Panc1 (cell line): ENCODE data around the gene USH2A. TPM values are rescaled to one million over a fixed set of nuclear protein-coding genes. Genes with fewer than 3 reads are reported as not detected.

Experiments used
- ATAC-seq: fragments of 200-7000 bp; cut with Tn5 transposase; 2 replicates; pipeline ENCODE4 v1.9.1; 2020; ENCODE audit warnings: mild to moderate bottlenecking, moderate library complexity
- BruUV-seq: library from RNA; stranded (reverse); fragments of 400-500 nt; replicated peaks from 2 replicates; lab custom pipeline; 2021; lab: Mats Ljungman, UMichigan
- CTCF ChIA-PET: fragments of 300-600 bp; sonication (Branson Sonifier 250); formaldehyde crosslinking; loops from one replicate; lab custom pipeline; 2022; ENCODE audit warnings: antibody characterized with exemption; lab: Charles Lee
- POLR2A ChIA-PET: fragments of 300-600 bp; sonication (Branson Sonifier 250); formaldehyde crosslinking; loops from one replicate; lab custom pipeline; 2022; ENCODE audit warnings: antibody characterized with exemption; lab: Charles Lee
- DNase-seq: peaks from one replicate; pipeline ENCODE4 v3.0.0-alpha.2; 2010; ENCODE audit warnings: low read depth, low spot score
- H3K27ac ChIP-seq: 2 replicates; pipeline ENCODE4 v1.5.1; 2011; ENCODE audit warnings: mild to moderate bottlenecking, low read length, inconsistent platforms
- H3K27me3 ChIP-seq: fragments of 200-500 bp; sonication (Bioruptor generic); 2 replicates; pipeline ENCODE4 v1.6.0; 2014; ENCODE audit warnings: low read length, inconsistent platforms; ENCODE audit not compliant: control insufficient read depth, insufficient read depth
- H3K36me3 ChIP-seq: fragments of 200-500 bp; sonication (Bioruptor generic); 2 replicates; pipeline ENCODE4 v1.5.1; 2014; ENCODE audit warnings: inconsistent platforms, mild to moderate bottlenecking, low read length, moderate library complexity; ENCODE audit not compliant: control insufficient read depth, insufficient read depth
- H3K4me1 ChIP-seq: 2 replicates; pipeline ENCODE4 v1.5.1; 2011; ENCODE audit warnings: inconsistent platforms, mild to moderate bottlenecking, low read length, moderate library complexity; ENCODE audit not compliant: control insufficient read depth, insufficient read depth
- H3K4me3 ChIP-seq, 2 experiments: 2 replicates each; pipeline ENCODE4 v1.5.1; 2011 to 2012; ENCODE audit warnings: low read depth in 2 of 2, low read length in 2 of 2, mild to moderate bottlenecking in 2 of 2, inconsistent platforms in 1 of 2, moderate library complexity in 1 of 2
- H3K9me3 ChIP-seq: fragments of 200-500 bp; sonication (Bioruptor generic); 2 replicates; pipeline ENCODE4 v1.5.1; 2014; ENCODE audit warnings: low read depth, mild to moderate bottlenecking, inconsistent platforms, low read length, moderate library complexity; ENCODE audit not compliant: control insufficient read depth, insufficient read depth
- CTCF ChIP-seq: fragments of 450-650 bp; IDR thresholded peaks from 2 replicates; pipeline ENCODE4 v1.5.1; 2017; ENCODE audit warnings: mild to moderate bottlenecking
- POLR2AphosphoS5 ChIP-seq: IDR thresholded peaks from 2 replicates; pipeline ENCODE4 v1.6.1; 2012; ENCODE audit warnings: mild to moderate bottlenecking, low read depth, low read length, moderate library complexity
- SIN3A ChIP-seq: IDR thresholded peaks from 2 replicates; pipeline ENCODE4 v1.6.1; 2012; ENCODE audit warnings: low read depth, mild to moderate bottlenecking, low read length, moderate library complexity, borderline replicate concordance; ENCODE audit not compliant: insufficient read depth
- TCF7L2 ChIP-seq: IDR thresholded peaks from 2 replicates; pipeline ENCODE4 v1.6.1; 2011; ENCODE audit warnings: mild to moderate bottlenecking, low read depth, low read length, inconsistent platforms
- in situ Hi-C: cut with HindIII; loops from 2 replicates; pipeline ENCODE4 v1.10.0; 2016; ENCODE audit warnings: low sequenced_read_pairs, low pct_unique_long_range_greater_than_20kb
- intact Hi-C: fragments of 100-400 bp; cut with micrococcal nuclease; formaldehyde crosslinking; loops from one replicate; pipeline ENCODE4 v1.10.0; 2022; ENCODE audit not compliant: unreplicated experiment
- total RNA-seq: library from RNA; stranded (reverse); gene quantifications from one replicate; pipeline ENCODE4 v1.2.1, GENCODE V29; 2021; ENCODE audit not compliant: unreplicated experiment
- TF ChIP-seq, protein P1 (sequence below), 2 experiments: IDR thresholded peaks; 2 replicates each; pipeline ENCODE4 v1.6.1; 2011 to 2012; ENCODE audit warnings: low read depth in 2 of 2, control low read depth in 1 of 2, low read length in 1 of 2, mild to moderate bottlenecking in 1 of 2, moderate library complexity in 1 of 2; ENCODE audit not compliant: insufficient read depth in 1 of 2

The USH2A gene
- total RNA-seq, 1 experiment from 2014 or later, result not detected

DNA sequence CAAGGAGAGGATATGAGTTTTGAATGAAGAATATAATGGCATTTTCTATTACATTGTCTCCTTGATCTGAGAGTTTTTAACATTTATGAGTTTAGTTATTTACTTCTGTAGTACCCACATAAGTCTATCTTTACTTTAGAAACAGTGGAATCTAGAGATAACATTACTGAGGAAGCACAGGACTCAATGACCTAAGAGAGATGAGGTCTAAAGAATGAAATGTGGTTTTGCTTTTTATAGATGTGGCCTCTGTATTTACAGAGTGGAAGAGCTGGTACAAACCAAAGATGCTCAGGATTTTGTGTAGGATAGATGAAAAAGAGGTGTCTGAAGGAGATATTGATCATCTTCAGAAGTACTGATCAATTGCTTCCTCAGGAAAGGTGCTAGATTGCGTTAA lies 678.8 kb downstream of the USH2A start:
- intact Hi-C loops, result no loop called here
- ATAC-seq (no peak), DNase-seq (no peak)
- no peaks in the 10 kb centered on the region for H3K4me1 ChIP-seq
- CTCF ChIA-PET, result no interaction called here
- H3K4me3 ChIP-seq, result no peak overlapping the region
- in situ Hi-C loops, result no loop called here
- H3K27me3 ChIP-seq, result no peaks in the 10 kb centered on the region
- no peak overlapping the region for H3K27ac ChIP-seq
- TF ChIP-seq, protein P1, sequence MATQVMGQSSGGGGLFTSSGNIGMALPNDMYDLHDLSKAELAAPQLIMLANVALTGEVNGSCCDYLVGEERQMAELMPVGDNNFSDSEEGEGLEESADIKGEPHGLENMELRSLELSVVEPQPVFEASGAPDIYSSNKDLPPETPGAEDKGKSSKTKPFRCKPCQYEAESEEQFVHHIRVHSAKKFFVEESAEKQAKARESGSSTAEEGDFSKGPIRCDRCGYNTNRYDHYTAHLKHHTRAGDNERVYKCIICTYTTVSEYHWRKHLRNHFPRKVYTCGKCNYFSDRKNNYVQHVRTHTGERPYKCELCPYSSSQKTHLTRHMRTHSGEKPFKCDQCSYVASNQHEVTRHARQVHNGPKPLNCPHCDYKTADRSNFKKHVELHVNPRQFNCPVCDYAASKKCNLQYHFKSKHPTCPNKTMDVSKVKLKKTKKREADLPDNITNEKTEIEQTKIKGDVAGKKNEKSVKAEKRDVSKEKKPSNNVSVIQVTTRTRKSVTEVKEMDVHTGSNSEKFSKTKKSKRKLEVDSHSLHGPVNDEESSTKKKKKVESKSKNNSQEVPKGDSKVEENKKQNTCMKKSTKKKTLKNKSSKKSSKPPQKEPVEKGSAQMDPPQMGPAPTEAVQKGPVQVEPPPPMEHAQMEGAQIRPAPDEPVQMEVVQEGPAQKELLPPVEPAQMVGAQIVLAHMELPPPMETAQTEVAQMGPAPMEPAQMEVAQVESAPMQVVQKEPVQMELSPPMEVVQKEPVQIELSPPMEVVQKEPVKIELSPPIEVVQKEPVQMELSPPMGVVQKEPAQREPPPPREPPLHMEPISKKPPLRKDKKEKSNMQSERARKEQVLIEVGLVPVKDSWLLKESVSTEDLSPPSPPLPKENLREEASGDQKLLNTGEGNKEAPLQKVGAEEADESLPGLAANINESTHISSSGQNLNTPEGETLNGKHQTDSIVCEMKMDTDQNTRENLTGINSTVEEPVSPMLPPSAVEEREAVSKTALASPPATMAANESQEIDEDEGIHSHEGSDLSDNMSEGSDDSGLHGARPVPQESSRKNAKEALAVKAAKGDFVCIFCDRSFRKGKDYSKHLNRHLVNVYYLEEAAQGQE (IDR thresholded peaks at IDR 0.05; ENCODE audit: insufficient read depth in 1 of 2, low read depth in 2 of 2, low read length in 1 of 2), result no peak
- TF ChIP-seq POLR2AphosphoS5, result no peak
- TF ChIP-seq SIN3A, result no peak
- TF ChIP-seq TCF7L2, result no peak
- no peak for TF ChIP-seq CTCF
- BruUV-seq, result no TSS peak
- no peaks in the 10 kb centered on the region; the same call in 1 of the 2 replicates for H3K9me3 ChIP-seq
- POLR2A ChIA-PET, result no interaction called here
- H3K36me3 ChIP-seq, result no peaks in the 10 kb centered on the region

GRCh38 chr1:215739025-215739424 lies 684.2 kb downstream of the USH2A start:
- TF ChIP-seq CTCF (no peak), TCF7L2 (no peak), POLR2AphosphoS5 (no peak), SIN3A (no peak)
- TF ChIP-seq, protein P1 (IDR thresholded peaks at IDR 0.05; ENCODE audit: insufficient read depth in 1 of 2, low read depth in 2 of 2, low read length in 1 of 2), result no peak
- no peak for DNase-seq
- no peak overlapping the region for H3K27ac ChIP-seq
- no peak overlapping the region for H3K4me3 ChIP-seq
- no peak for ATAC-seq
- no peaks in the 10 kb centered on the region for H3K36me3 ChIP-seq
- H3K9me3 ChIP-seq, result no peaks in the 10 kb centered on the region
- intact Hi-C loops (no loop called here), in situ Hi-C loops (no loop called here)
- BruUV-seq, result no TSS peak
- ChIA-PET POLR2A (no interaction called here), CTCF (no interaction called here)
- H3K27me3 ChIP-seq, result no peaks in the 10 kb centered on the region
- H3K4me1 ChIP-seq, result no peaks in the 10 kb centered on the region
